Activated naive CD8-positive, alpha-beta T cell (primary cell): ENCODE measurements around the gene AMOTL1.

Experiments
- H3K27ac Mint-ChIP-seq: one replicate; pipeline ENCODE4 v1.8.0; 2021; ENCODE audit warnings: mixed read lengths
- H3K27me3 Mint-ChIP-seq: one replicate; pipeline ENCODE4 v1.8.0; 2021; ENCODE audit warnings: mixed read lengths
- H3K36me3 Mint-ChIP-seq: one replicate; pipeline ENCODE4 v1.8.0; 2021; ENCODE audit warnings: mixed read lengths
- H3K4me1 Mint-ChIP-seq: one replicate; pipeline ENCODE4 v1.8.0; 2021; ENCODE audit warnings: low read depth, mixed read lengths
- H3K4me3 Mint-ChIP-seq: one replicate; pipeline ENCODE4 v1.8.0; 2021; ENCODE audit warnings: mild to moderate bottlenecking, mixed read lengths
- H3K9me3 Mint-ChIP-seq: one replicate; pipeline ENCODE4 v1.8.0; 2021; ENCODE audit warnings: low read depth, mixed read lengths

Gene AMOTL1

GRCh38 chr11:94771390-94771789 is 3.2 kb downstream of the AMOTL1 start:
- Mint-ChIP-seq H3K27me3 (peaks cover 45% of the 10 kb centered on the region), H3K4me1 (peaks cover 10% of the 10 kb centered on the region), H3K4me3 (no peak overlapping the region), H3K27ac (no peak overlapping the region), H3K9me3 (no peaks in the 10 kb centered on the region), H3K36me3 (no peaks in the 10 kb centered on the region)

GRCh38 chr11:94771951-94772350 is 3.8 kb downstream of the AMOTL1 start:
- Mint-ChIP-seq H3K4me3 (no peak overlapping the region), H3K9me3 (no peaks in the 10 kb centered on the region), H3K27me3 (peaks cover 45% of the 10 kb centered on the region), H3K36me3 (no peaks in the 10 kb centered on the region), H3K27ac (no peak overlapping the region), H3K4me1 (peaks cover 10% of the 10 kb centered on the region)

GRCh38 chr11:94773842-94774241 is 5.7 kb downstream of the AMOTL1 start:
- Mint-ChIP-seq H3K9me3 (no peaks in the 10 kb centered on the region), H3K36me3 (no peaks in the 10 kb centered on the region), H3K4me3 (no peak overlapping the region), H3K4me1 (peaks cover 8% of the 10 kb centered on the region), H3K27me3 (peaks cover 44% of the 10 kb centered on the region), H3K27ac (no peak overlapping the region)

- H3K9me3 Mint-ChIP-seq, result no peaks in the 10 kb centered on the region
- no peak overlapping the region for H3K4me3 Mint-ChIP-seq
- peaks cover 42% of the 10 kb centered on the region for H3K27me3 Mint-ChIP-seq
- peaks cover 5% of the 10 kb centered on the region for H3K4me1 Mint-ChIP-seq
- H3K36me3 Mint-ChIP-seq, result no peaks in the 10 kb centered on the region
- no peak overlapping the region for H3K27ac Mint-ChIP-seq
These were observed 6.2 kb downstream of the AMOTL1 start for GRCh38 chr11:94774345-94774744.

GRCh38 chr11:94775567-94776327 is 7.6 kb downstream of the AMOTL1 start:
- H3K27me3 Mint-ChIP-seq, result peaks cover 30% of the 10 kb centered on the region
- H3K27ac Mint-ChIP-seq, result no peak overlapping the region
- H3K36me3 Mint-ChIP-seq, result no peaks in the 10 kb centered on the region
- H3K4me3 Mint-ChIP-seq, result no peak overlapping the region
- H3K9me3 Mint-ChIP-seq, result no peaks in the 10 kb centered on the region
- peaks cover 7% of the 10 kb centered on the region for H3K4me1 Mint-ChIP-seq

- Mint-ChIP-seq H3K4me3 (no peak overlapping the region), H3K36me3 (no peaks in the 10 kb centered on the region), H3K9me3 (no peaks in the 10 kb centered on the region), H3K27me3 (peaks cover 24% of the 10 kb centered on the region), H3K4me1 (peaks cover 10% of the 10 kb centered on the region), H3K27ac (no peak overlapping the region)
These were observed 8.5 kb downstream of the AMOTL1 start for GRCh38 chr11:94776351-94777321.

GRCh38 chr11:94780432-94780831 is 12.3 kb downstream of the AMOTL1 start:
- H3K9me3 Mint-ChIP-seq, result no peaks in the 10 kb centered on the region
- H3K27me3 Mint-ChIP-seq, result peaks cover 9% of the 10 kb centered on the region
- peaks cover 10% of the 10 kb centered on the region for H3K4me1 Mint-ChIP-seq
- peak overlapping the region; percentile 22 for H3K4me3 Mint-ChIP-seq
- no peaks in the 10 kb centered on the region for H3K36me3 Mint-ChIP-seq
- H3K27ac Mint-ChIP-seq, result no peak overlapping the region

GRCh38 chr11:94781837-94782236 is 13.7 kb downstream of the AMOTL1 start:
- peaks cover 4% of the 10 kb centered on the region for H3K27me3 Mint-ChIP-seq
- H3K27ac Mint-ChIP-seq, result no peak overlapping the region
- no peaks in the 10 kb centered on the region for H3K36me3 Mint-ChIP-seq
- H3K4me3 Mint-ChIP-seq, result no peak overlapping the region
- no peaks in the 10 kb centered on the region for H3K9me3 Mint-ChIP-seq
- H3K4me1 Mint-ChIP-seq, result peaks cover 10% of the 10 kb centered on the region

- no peak overlapping the region for H3K4me3 Mint-ChIP-seq
- H3K36me3 Mint-ChIP-seq, result no peaks in the 10 kb centered on the region
- peaks cover 10% of the 10 kb centered on the region for H3K4me1 Mint-ChIP-seq
- H3K27me3 Mint-ChIP-seq, result peaks cover 4% of the 10 kb centered on the region
- no peaks in the 10 kb centered on the region for H3K9me3 Mint-ChIP-seq
- no peak overlapping the region for H3K27ac Mint-ChIP-seq
These were observed 14.3 kb downstream of the AMOTL1 start for GRCh38 chr11:94782446-94782845.

GRCh38 chr11:94784884-94785283 is 16.7 kb downstream of the AMOTL1 start:
- Mint-ChIP-seq H3K27ac (no peak overlapping the region), H3K4me3 (no peak overlapping the region), H3K4me1 (peaks cover 10% of the 10 kb centered on the region), H3K9me3 (no peaks in the 10 kb centered on the region), H3K36me3 (no peaks in the 10 kb centered on the region), H3K27me3 (peaks cover 6% of the 10 kb centered on the region)

- H3K27ac Mint-ChIP-seq, result no peak overlapping the region
- no peak overlapping the region for H3K4me3 Mint-ChIP-seq
- H3K4me1 Mint-ChIP-seq, result peaks cover 6% of the 10 kb centered on the region
- H3K36me3 Mint-ChIP-seq, result no peaks in the 10 kb centered on the region
- H3K9me3 Mint-ChIP-seq, result no peaks in the 10 kb centered on the region
- H3K27me3 Mint-ChIP-seq, result peaks cover 10% of the 10 kb centered on the region
These were observed 17.4 kb downstream of the AMOTL1 start for GRCh38 chr11:94785509-94785908.

- Mint-ChIP-seq H3K27me3 (peaks cover 10% of the 10 kb centered on the region), H3K36me3 (no peaks in the 10 kb centered on the region), H3K4me3 (no peak overlapping the region), H3K9me3 (no peaks in the 10 kb centered on the region), H3K4me1 (no peaks in the 10 kb centered on the region), H3K27ac (no peak overlapping the region)
These were observed 18.3 kb downstream of the AMOTL1 start for GRCh38 chr11:94786264-94787126.

GRCh38 chr11:94787801-94788200 is 19.6 kb downstream of the AMOTL1 start:
- peaks cover 13% of the 10 kb centered on the region for H3K27me3 Mint-ChIP-seq
- H3K4me3 Mint-ChIP-seq, result no peak overlapping the region
- H3K4me1 Mint-ChIP-seq, result no peaks in the 10 kb centered on the region
- H3K9me3 Mint-ChIP-seq, result no peaks in the 10 kb centered on the region
- H3K27ac Mint-ChIP-seq, result no peak overlapping the region
- no peaks in the 10 kb centered on the region for H3K36me3 Mint-ChIP-seq

GRCh38 chr11:94788396-94788795 is 20.2 kb downstream of the AMOTL1 start:
- no peaks in the 10 kb centered on the region for H3K36me3 Mint-ChIP-seq
- peaks cover 13% of the 10 kb centered on the region for H3K27me3 Mint-ChIP-seq
- H3K4me1 Mint-ChIP-seq, result no peaks in the 10 kb centered on the region
- H3K27ac Mint-ChIP-seq, result no peak overlapping the region
- no peak overlapping the region for H3K4me3 Mint-ChIP-seq
- no peaks in the 10 kb centered on the region for H3K9me3 Mint-ChIP-seq
